ENCODE data around the gene ROPN1B.

The ROPN1B gene

DNA sequence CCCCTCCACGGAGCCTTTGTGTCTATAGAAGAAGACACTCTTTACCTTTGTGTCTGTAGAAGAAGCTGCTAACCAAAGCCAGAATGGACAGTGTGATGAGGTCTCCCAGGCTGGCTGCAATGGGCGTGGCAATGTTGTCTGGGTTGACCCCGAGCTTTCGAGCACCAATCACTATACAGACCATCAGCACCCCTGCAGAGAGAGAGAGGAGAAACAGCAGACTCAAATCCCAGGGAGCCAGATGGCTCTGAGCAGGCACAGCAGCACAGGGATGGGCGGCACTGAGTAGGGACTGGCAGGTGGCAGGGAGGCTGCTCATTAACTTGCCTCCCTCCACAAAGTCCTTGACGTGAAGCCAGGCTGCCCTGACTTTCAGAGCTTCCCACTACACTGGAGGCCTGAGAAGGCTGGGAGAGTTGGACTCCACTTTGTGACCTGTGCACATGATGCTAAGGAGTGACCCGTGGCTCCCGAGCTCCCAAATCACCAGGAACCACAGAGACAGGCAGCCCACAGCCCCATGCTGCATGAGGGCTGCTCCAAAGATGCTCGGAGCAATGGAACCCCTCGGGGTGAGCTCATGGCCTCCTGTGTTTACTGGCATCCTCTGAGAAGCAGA is 53.9 kb downstream of the ROPN1B start:
- no peak for ATAC-seq
- no peak for TF ChIP-seq CSRNP3 (CRISPR knock-in tag; IDR thresholded peaks at IDR 0.05)
- TF ChIP-seq CREB5 (CRISPR knock-in tag; IDR thresholded peaks at IDR 0.05; ENCODE audit: low read depth): no peak
- TF ChIP-seq ZFP3 (CRISPR knock-in tag; IDR thresholded peaks at IDR 0.05): no peak
- no peak for TF ChIP-seq BACH2 (CRISPR knock-in tag; IDR thresholded peaks at IDR 0.05; ENCODE audit: borderline replicate concordance)
- no peak for TF ChIP-seq TOX (CRISPR knock-in tag; IDR thresholded peaks at IDR 0.05; ENCODE audit: borderline replicate concordance)
- TF ChIP-seq, protein P1, sequence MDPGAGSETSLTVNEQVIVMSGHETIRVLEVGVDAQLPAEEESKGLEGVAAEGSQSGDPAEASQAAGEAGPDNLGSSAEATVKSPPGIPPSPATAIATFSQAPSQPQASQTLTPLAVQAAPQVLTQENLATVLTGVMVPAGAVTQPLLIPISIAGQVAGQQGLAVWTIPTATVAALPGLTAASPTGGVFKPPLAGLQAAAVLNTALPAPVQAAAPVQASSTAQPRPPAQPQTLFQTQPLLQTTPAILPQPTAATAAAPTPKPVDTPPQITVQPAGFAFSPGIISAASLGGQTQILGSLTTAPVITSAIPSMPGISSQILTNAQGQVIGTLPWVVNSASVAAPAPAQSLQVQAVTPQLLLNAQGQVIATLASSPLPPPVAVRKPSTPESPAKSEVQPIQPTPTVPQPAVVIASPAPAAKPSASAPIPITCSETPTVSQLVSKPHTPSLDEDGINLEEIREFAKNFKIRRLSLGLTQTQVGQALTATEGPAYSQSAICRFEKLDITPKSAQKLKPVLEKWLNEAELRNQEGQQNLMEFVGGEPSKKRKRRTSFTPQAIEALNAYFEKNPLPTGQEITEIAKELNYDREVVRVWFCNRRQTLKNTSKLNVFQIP (CRISPR knock-in tag; IDR thresholded peaks at IDR 0.05; ENCODE audit: borderline replicate concordance, low read depth): no peak
- no peak for TF ChIP-seq ZFP30 (CRISPR knock-in tag; IDR thresholded peaks at IDR 0.05)
- TF ChIP-seq ZNF8 (CRISPR knock-in tag; IDR thresholded peaks at IDR 0.05): no peak
- TF ChIP-seq ISL1 (CRISPR knock-in tag; IDR thresholded peaks at IDR 0.05): no peak

- no peak for TF ChIP-seq OSR1 (CRISPR knock-in tag; IDR thresholded peaks at IDR 0.05)
- no peak for TF ChIP-seq PPARA (CRISPR knock-in tag; IDR thresholded peaks at IDR 0.05; ENCODE audit: borderline replicate concordance)
- no peak for TF ChIP-seq ESRRG (CRISPR knock-in tag; IDR thresholded peaks at IDR 0.05)
- TF ChIP-seq ZNF70 (CRISPR knock-in tag; IDR thresholded peaks at IDR 0.05): no peak
- TF ChIP-seq ZFP3 (CRISPR knock-in tag; IDR thresholded peaks at IDR 0.05): no peak
These were observed 54.4 kb downstream of the ROPN1B start for GRCh38 chr3:126023390-126023789.

DNA sequence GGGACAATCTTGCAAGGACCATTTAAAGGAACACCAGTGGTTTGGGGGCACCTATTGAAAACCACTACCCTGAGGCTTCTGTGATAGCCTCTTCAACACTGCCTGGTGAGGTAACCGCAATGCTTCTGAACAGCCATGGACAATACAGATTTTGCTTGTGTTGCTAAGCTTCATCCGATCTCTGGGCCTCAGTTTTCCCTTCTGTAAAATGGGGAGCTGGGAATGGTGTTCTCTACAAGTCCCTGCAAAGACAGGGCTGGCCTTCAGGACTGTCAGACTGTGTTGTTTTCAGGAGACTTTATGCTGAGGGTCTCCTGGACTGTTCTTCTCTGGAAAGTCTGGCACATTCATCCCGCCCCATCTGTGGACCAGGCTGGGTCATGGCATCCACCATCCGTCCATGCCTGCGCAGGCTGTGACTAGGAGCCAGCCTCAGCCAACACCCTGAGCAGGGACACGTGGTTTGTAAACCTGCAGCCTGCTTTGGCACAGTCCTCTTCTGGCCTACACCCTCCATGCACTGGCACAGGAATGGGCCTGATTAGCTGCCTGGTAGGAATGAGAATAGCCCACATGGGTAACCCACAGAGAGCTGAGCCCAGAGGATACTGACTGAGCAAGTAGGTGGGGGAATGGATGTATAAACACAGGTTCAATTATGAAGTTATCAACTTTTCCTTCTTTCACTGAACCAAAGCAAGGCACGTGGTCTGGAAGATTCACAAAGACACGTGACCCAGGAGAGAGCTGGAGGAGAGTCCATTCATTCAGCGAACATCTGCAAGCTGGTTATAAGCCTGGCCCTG is 55.3 kb downstream of the ROPN1B start:
- TF ChIP-seq ZNF8 (CRISPR knock-in tag; IDR thresholded peaks at IDR 0.05) (no peak), RARB (CRISPR knock-in tag; IDR thresholded peaks at IDR 0.05) (no peak), CSDC2 (CRISPR knock-in tag; IDR thresholded peaks at IDR 0.05) (no peak), TCF4 (CRISPR knock-in tag; IDR thresholded peaks at IDR 0.05; ENCODE audit: borderline replicate concordance) (no peak), GLIS3 (CRISPR knock-in tag; IDR thresholded peaks at IDR 0.05) (no peak), ESRRG (CRISPR knock-in tag; IDR thresholded peaks at IDR 0.05) (no peak), OSR1 (CRISPR knock-in tag; IDR thresholded peaks at IDR 0.05) (no peak), ZFP3 (CRISPR knock-in tag; IDR thresholded peaks at IDR 0.05) (no peak), SNAI2 (CRISPR knock-in tag; IDR thresholded peaks at IDR 0.05) (no peak), ZNF565 (CRISPR knock-in tag; conservative IDR thresholded peaks at IDR 0.05; ENCODE audit: low read depth) (no peak), TOX (CRISPR knock-in tag; IDR thresholded peaks at IDR 0.05; ENCODE audit: borderline replicate concordance) (no peak), PATZ1 (CRISPR knock-in tag; IDR thresholded peaks at IDR 0.05; ENCODE audit: borderline replicate concordance) (no peak), CSRNP3 (CRISPR knock-in tag; IDR thresholded peaks at IDR 0.05) (no peak), ISL1 (CRISPR knock-in tag; IDR thresholded peaks at IDR 0.05) (no peak), ZFP30 (CRISPR knock-in tag; IDR thresholded peaks at IDR 0.05) (no peak), ZNF70 (CRISPR knock-in tag; IDR thresholded peaks at IDR 0.05) (no peak), CREB5 (CRISPR knock-in tag; IDR thresholded peaks at IDR 0.05; ENCODE audit: low read depth) (no peak)
- TF ChIP-seq, protein P2, sequence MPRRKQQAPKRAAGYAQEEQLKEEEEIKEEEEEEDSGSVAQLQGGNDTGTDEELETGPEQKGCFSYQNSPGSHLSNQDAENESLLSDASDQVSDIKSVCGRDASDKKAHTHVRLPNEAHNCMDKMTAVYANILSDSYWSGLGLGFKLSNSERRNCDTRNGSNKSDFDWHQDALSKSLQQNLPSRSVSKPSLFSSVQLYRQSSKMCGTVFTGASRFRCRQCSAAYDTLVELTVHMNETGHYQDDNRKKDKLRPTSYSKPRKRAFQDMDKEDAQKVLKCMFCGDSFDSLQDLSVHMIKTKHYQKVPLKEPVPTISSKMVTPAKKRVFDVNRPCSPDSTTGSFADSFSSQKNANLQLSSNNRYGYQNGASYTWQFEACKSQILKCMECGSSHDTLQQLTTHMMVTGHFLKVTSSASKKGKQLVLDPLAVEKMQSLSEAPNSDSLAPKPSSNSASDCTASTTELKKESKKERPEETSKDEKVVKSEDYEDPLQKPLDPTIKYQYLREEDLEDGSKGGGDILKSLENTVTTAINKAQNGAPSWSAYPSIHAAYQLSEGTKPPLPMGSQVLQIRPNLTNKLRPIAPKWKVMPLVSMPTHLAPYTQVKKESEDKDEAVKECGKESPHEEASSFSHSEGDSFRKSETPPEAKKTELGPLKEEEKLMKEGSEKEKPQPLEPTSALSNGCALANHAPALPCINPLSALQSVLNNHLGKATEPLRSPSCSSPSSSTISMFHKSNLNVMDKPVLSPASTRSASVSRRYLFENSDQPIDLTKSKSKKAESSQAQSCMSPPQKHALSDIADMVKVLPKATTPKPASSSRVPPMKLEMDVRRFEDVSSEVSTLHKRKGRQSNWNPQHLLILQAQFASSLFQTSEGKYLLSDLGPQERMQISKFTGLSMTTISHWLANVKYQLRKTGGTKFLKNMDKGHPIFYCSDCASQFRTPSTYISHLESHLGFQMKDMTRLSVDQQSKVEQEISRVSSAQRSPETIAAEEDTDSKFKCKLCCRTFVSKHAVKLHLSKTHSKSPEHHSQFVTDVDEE (CRISPR knock-in tag; IDR thresholded peaks at IDR 0.05): no peak
- TF ChIP-seq, protein P1 (CRISPR knock-in tag; IDR thresholded peaks at IDR 0.05; ENCODE audit: borderline replicate concordance, low read depth): no peak
- ATAC-seq: no peak

More at GRCh38 chr3:126023390-126023789, 54.4 kb downstream of the ROPN1B start:
- no peak for ATAC-seq

Data from SK-N-SH treated with all-trans-retinoic acid at 6 μM for 48 hours (cell line).